Measurements from ENCODE around the gene BMPR1B. TPM values are rescaled to one million over a fixed set of nuclear protein-coding genes. Genes with fewer than 3 reads are reported as not detected.

Gene BMPR1B
- total RNA-seq, 1 donor from 2014 or later = 5.6 TPM

DNA sequence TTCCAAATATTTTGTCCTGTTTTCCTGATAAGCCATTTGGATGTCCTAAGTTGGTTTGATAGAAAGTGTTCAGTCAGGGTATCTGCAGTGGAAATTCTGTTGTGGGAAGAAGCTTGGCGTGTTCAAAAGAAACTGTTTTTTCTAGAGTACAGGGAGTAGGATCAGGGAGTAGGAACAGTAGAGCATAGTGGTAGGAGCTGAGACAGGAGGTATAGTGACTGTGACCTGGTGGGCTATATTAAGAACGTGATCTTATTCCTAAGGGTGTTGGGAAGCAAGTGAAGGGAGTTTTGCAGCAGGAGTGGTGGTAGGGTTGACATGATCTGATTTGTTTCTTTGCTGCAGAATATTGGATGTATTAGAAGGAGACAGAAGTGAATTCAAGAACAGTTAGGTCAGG, 348.2 kb downstream of the BMPR1B start:
- no peak for DNase-seq (ENCODE audit: low spot score)
- Mint-ChIP-seq H3K9me3 (ENCODE audit: low read depth) (no peaks in the 10 kb centered on the region), H3K4me1 (ENCODE audit: low read depth) (peaks cover 14% of the 10 kb centered on the region), H3K27me3 (ENCODE audit: low read depth) (no peaks in the 10 kb centered on the region), H3K27ac (ENCODE audit: unreplicated experiment) (no peak overlapping the region), H3K4me3 (ENCODE audit: unreplicated experiment) (no peak overlapping the region), H3K36me3 (ENCODE audit: low read depth) (no peaks in the 10 kb centered on the region)
- TF ChIP-seq CTCF (IDR thresholded peaks at IDR 0.05) = no peak

DNA sequence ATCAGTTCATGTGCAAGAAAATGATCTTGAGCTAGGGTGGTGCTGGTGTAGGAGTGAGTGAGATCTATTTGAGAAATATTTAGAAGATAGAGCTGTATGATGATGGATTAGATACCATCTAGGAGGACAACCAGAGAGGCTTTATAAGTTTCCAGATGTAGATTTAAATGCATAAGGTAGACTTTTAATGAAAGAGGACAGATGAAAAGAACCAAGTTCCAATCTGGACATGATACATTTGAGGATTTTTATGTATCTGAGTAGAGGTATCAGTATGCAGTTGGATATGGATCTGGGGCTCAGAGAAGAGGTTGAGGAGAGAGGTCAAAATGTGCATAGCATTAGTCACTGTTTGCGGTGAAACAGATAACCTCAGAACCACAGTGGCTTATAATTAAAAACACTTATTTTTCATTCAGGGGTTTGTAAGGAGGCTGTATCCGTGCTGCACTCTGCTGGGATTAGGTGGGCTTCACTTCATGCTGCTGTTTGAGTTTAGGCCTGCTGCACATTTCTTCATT, 348.7 kb downstream of the BMPR1B start:
- no peak for DNase-seq (ENCODE audit: low spot score)
- H3K4me3 Mint-ChIP-seq (ENCODE audit: unreplicated experiment) = no peak overlapping the region
- TF ChIP-seq CTCF (IDR thresholded peaks at IDR 0.05) = no peak
- H3K27me3 Mint-ChIP-seq (ENCODE audit: low read depth) = no peaks in the 10 kb centered on the region
- no peaks in the 10 kb centered on the region for H3K9me3 Mint-ChIP-seq (ENCODE audit: low read depth)
- no peak overlapping the region for H3K27ac Mint-ChIP-seq (ENCODE audit: unreplicated experiment)
- peaks cover 14% of the 10 kb centered on the region for H3K4me1 Mint-ChIP-seq (ENCODE audit: low read depth)
- no peaks in the 10 kb centered on the region for H3K36me3 Mint-ChIP-seq (ENCODE audit: low read depth)

DNA sequence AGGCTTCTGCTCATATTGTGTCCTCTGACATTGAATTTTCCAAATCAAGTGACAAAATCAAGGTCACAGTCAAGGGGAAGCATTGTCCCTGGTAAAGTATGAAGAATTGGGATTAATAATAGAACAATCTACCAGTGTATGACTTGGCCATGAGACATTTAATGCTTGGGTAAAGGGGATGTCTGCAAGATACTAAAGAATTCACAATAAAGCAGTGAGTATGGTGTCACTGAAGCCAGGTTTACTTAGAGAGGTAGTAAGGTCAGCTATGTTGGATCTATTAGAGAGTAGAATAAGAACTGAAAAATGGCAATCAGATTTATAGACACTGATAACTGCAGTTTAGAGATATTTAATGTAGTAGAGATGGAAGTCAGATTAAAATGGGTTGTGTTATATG, 349.2 kb downstream of the BMPR1B start:
- no peak overlapping the region for H3K27ac Mint-ChIP-seq (ENCODE audit: unreplicated experiment)
- no peaks in the 10 kb centered on the region for H3K36me3 Mint-ChIP-seq (ENCODE audit: low read depth)
- DNase-seq (ENCODE audit: low spot score) = no peak
- no peak overlapping the region for H3K4me3 Mint-ChIP-seq (ENCODE audit: unreplicated experiment)
- peaks cover 14% of the 10 kb centered on the region for H3K4me1 Mint-ChIP-seq (ENCODE audit: low read depth)
- no peaks in the 10 kb centered on the region for H3K27me3 Mint-ChIP-seq (ENCODE audit: low read depth)
- H3K9me3 Mint-ChIP-seq (ENCODE audit: low read depth) = no peaks in the 10 kb centered on the region
- TF ChIP-seq CTCF (IDR thresholded peaks at IDR 0.05) = no peak

DNA sequence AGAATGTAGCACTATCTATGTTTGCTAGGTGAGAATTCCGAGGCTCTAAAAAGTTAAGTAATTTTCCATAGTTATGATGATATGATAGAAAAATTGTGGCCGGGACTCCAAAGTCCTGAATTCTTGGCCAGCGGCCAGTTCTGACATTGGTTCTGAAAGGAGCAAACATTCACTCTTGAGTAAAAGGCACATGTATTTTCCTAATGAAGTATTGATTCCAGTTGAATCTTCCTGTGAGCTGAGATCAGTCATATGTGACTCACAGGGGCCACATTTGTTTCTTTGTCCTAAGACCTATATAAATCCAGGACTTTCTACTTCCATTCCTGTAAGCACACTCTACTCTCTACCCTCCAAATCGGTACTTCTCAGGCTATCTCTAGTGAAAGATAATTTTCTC, 349.9 kb downstream of the BMPR1B start:
- H3K27me3 Mint-ChIP-seq (ENCODE audit: low read depth) = no peaks in the 10 kb centered on the region

GRCh38 chr4:95108883-95109421, 351.2 kb downstream of the BMPR1B start:
- peaks cover 11% of the 10 kb centered on the region for H3K4me1 Mint-ChIP-seq (ENCODE audit: low read depth)
- TF ChIP-seq CTCF (IDR thresholded peaks at IDR 0.05) = no peak
- H3K27me3 Mint-ChIP-seq (ENCODE audit: low read depth) = no peaks in the 10 kb centered on the region
- H3K36me3 Mint-ChIP-seq (ENCODE audit: low read depth) = no peaks in the 10 kb centered on the region
- no peak overlapping the region for H3K27ac Mint-ChIP-seq (ENCODE audit: unreplicated experiment)
- no peak for DNase-seq (ENCODE audit: low spot score)
- no peak overlapping the region for H3K4me3 Mint-ChIP-seq (ENCODE audit: unreplicated experiment)
- H3K9me3 Mint-ChIP-seq (ENCODE audit: low read depth) = no peaks in the 10 kb centered on the region

More for the DNA sequence above, 349.9 kb downstream of the BMPR1B start:
- no peaks in the 10 kb centered on the region for H3K9me3 Mint-ChIP-seq (ENCODE audit: low read depth)
- no peaks in the 10 kb centered on the region for H3K36me3 Mint-ChIP-seq (ENCODE audit: low read depth)
- no peak overlapping the region for H3K4me3 Mint-ChIP-seq (ENCODE audit: unreplicated experiment)
- no peak for TF ChIP-seq CTCF (IDR thresholded peaks at IDR 0.05)
- H3K27ac Mint-ChIP-seq (ENCODE audit: unreplicated experiment) = no peak overlapping the region
- H3K4me1 Mint-ChIP-seq (ENCODE audit: low read depth) = peaks cover 14% of the 10 kb centered on the region
- no peak for DNase-seq (ENCODE audit: low spot score)
